Heart right ventricle (tissue), 16 donors: ENCODE results near the gene CAPZA1. TPM values are rescaled to one million over a fixed set of nuclear protein-coding genes. Genes with fewer than 3 reads are reported as not detected.

Experiments
- ATAC-seq, 8 donors: fragments of 200-7000 bp; cut with Tn5 transposase; one replicate each; pipeline ENCODE4 v1.9.1; 2020; ENCODE audit warnings: mild to moderate bottlenecking in 8 of 8, moderate library complexity in 8 of 8, moderate number of reproducible peaks in 1 of 8
- DNase-seq, 2 donors: peaks; one replicate each; pipeline ENCODE4 v3.0.0-alpha.2; 2020
- H3K27ac ChIP-seq, 10 donors: fragments of 200-600 bp; sonication (generic) in 2 of 10; one replicate each; pipeline versions ENCODE4 v1.5.0 to v1.8.0; 2020 to 2022; ENCODE audit warnings: mild to moderate bottlenecking in 3 of 10
- H3K27me3 ChIP-seq, 7 donors: fragments of 200-600 bp; one replicate each; pipeline ENCODE4 v1.8.0; 2021 to 2022; ENCODE audit warnings: mild to moderate bottlenecking in 2 of 7
- H3K36me3 ChIP-seq, 9 donors: fragments of 200-600 bp; sonication (generic) in 1 of 9; one replicate each; pipeline versions ENCODE4 v1.5.0 to v1.8.0; 2020 to 2022; ENCODE audit warnings: mild to moderate bottlenecking in 2 of 9
- H3K4me1 ChIP-seq, 9 donors: fragments of 200-600 bp; sonication (generic) in 1 of 9; one replicate each; pipeline versions ENCODE4 v1.5.0 to v1.8.0; 2020 to 2022; ENCODE audit warnings: mild to moderate bottlenecking in 4 of 9
- H3K4me3 ChIP-seq, 10 donors: fragments of 200-600 bp; sonication (generic) in 2 of 10; one replicate each; pipeline versions ENCODE4 v1.5.0 to v1.8.0; 2020 to 2022; ENCODE audit warnings: mild to moderate bottlenecking in 7 of 10, moderate library complexity in 2 of 10
- H3K9me3 ChIP-seq, 11 donors: fragments of 200-600 bp in 10 of 11; sonication (generic) in 2 of 11; one replicate each; pipeline versions ENCODE4 v1.5.0 to v1.8.0; 2013 to 2022; ENCODE audit warnings: mild to moderate bottlenecking in 2 of 11, control low read depth in 1 of 11, moderate library complexity in 1 of 11
- WGBS, 2 donors: extraction: QIAGEN DNeasy Blood & Tissue Kit; methylation state at CpG; one replicate each; pipeline ENCODE4 v1.1.7; 2013; ENCODE audit warnings: inconsistent platforms in 1 of 2; 5-methylcytosine and 5-hydroxymethylcytosine counted together
- intact Hi-C, 10 donors: fragments of 100-400 bp; cut with DNase I; formaldehyde crosslinking; loops; one replicate each; pipeline versions ENCODE4 v1.11.1 to v1.14.2; 2022
- polyA plus RNA-seq, 2 donors: library from polyadenylated mRNA; stranded (reverse); fragments of 200-250 nt; gene quantifications; one replicate each; pipeline ENCODE4 v1.2.3, GENCODE V29; 2013
- total RNA-seq, 10 donors: library from RNA; stranded (reverse); fragmentation: NEBNext Ultra II Directional in 3 of 10; extraction: Animal tissue kit (Norgen Biotek cat#: 25700) in 3 of 10; gene quantifications; one replicate each; pipeline versions ENCODE4 v1.2.1 to v1.2.4, GENCODE V29; 2021 to 2023
- TF ChIP-seq, protein P1 (sequence below), 9 donors: fragments of 200-600 bp; sonication (generic) in 2 of 9; IDR thresholded peaks; one replicate each; pipeline versions ENCODE4 v1.5.0 to v1.8.0; 2021 to 2022; ENCODE audit warnings: antibody characterized with exemption in 9 of 9, mild to moderate bottlenecking in 5 of 9, moderate library complexity in 1 of 9
- donor health status: Arrhythmogenic right ventricular cardiomyopathy.
- donor health status: ischemic (EF 13 %, LVEDD 7.1; RV severe dilation, severe dysfunction).
- donor health status: healthy with polysubstance abuse.
- donor health status: DM: no; HTN: yes; CAD: no.
- donor health status: DM: no; HTN: no; CAD: no.
- donor health status: ischemic (EF 25% LVEDD 6.9; RV normal size, moderate dysfunction).
- donor health status: ischemic (EF 25% LVEDD 5.7; RV mildly dilated, moderate dysfunction).
- donor health status: healthy.
- donor health status: DM: yes; HTN: yes; CAD: no.
- donor health status: Ischemic cardiomyopathy.
- donor health status: ischemic (EF 35%, LVEDD 5.7; RV mildly dilated, moderate dysfunction).
- donor health status: nonischemic (EF 11% LVEDD 7.7; RV severe dilation, severe dysfunction).
- donor health status: DM: yes; HTN: yes; CAD: no.
- donor health status: PGD.
- donor health status: ischemic (EF 29% LVEDD 5.4; RV normal size, mild dysfunction).
- donor health status: nonischemic (EF 23%, LVEDD 6.1; RV moderate dilation, normal function).

The CAPZA1 gene
- total and polyA plus RNA-seq, 12 donors: 19.5 to 58.3 (median 23.6) TPM

GRCh38 chr1:112687361-112687760 is 67.7 kb downstream of the CAPZA1 start:
- no peak for DNase-seq

DNA sequence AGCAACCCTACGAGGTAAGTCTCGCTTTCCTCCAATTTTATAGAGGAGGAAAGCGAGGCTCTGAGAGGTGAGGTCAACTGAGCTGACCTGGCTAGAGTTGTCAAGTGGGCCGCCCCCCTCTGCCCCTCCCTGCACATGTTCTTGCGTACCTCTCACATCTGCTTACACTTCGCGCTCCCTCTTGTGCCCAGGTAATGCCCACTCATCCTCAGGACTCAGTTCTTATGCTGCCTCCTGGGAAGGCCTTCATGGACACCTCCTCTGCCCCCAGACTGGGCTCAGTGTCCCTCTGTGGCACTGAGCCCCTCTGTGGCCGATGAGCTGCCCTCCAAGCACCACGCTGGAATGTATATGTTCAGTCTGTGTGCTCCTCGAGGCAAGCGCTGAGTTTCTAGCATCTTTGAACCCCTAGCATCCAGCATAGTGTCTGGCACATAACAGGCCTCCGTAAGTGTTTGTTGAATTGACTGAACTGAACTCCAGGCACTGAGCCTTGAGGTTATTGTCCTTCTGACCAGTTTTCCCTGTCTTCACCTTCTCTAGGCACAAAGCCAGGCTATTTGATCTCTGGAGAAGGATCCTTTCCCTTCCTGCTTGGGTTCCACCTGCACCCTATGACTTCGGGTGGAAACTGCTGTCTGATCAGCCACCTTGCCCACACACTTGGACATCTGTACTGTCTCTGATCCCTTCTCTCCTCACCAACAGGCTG is 68.3 kb downstream of the CAPZA1 start:
- TF ChIP-seq, protein P1, sequence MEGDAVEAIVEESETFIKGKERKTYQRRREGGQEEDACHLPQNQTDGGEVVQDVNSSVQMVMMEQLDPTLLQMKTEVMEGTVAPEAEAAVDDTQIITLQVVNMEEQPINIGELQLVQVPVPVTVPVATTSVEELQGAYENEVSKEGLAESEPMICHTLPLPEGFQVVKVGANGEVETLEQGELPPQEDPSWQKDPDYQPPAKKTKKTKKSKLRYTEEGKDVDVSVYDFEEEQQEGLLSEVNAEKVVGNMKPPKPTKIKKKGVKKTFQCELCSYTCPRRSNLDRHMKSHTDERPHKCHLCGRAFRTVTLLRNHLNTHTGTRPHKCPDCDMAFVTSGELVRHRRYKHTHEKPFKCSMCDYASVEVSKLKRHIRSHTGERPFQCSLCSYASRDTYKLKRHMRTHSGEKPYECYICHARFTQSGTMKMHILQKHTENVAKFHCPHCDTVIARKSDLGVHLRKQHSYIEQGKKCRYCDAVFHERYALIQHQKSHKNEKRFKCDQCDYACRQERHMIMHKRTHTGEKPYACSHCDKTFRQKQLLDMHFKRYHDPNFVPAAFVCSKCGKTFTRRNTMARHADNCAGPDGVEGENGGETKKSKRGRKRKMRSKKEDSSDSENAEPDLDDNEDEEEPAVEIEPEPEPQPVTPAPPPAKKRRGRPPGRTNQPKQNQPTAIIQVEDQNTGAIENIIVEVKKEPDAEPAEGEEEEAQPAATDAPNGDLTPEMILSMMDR (IDR thresholded peaks at IDR 0.05): no peak
- no peaks in the 10 kb centered on the region for H3K9me3 ChIP-seq
- peaks cover 0 to 25% (median 5%) of the 10 kb centered on the region in 9 donors for H3K4me1 ChIP-seq
- peak in 3 of 8 donors; percentile 5 to 27 (median 12) for ATAC-seq
- peaks cover 0 to 71% (median 17%) of the 10 kb centered on the region in 9 donors for H3K36me3 ChIP-seq
- no peak overlapping the region for H3K4me3 ChIP-seq
- intact Hi-C loops: no loop called here
- no peak for DNase-seq
- H3K27me3 ChIP-seq: no peaks in the 10 kb centered on the region
- 87% methylated on average over 13 of the region's 13 CpGs for WGBS, 2 donors
- H3K27ac ChIP-seq: peak overlapping the region in 8 of 10 donors; percentile 15 to 76 (median 40)

More at GRCh38 chr1:112687361-112687760, 67.7 kb downstream of the CAPZA1 start:
- Histone ChIP-seq H3K27me3 (no peaks in the 10 kb centered on the region), H3K9me3 (no peaks in the 10 kb centered on the region), H3K4me1 (peaks cover 0 to 25% (median 5%) of the 10 kb centered on the region in 9 donors), H3K36me3 (peaks cover 0 to 67% (median 11%) of the 10 kb centered on the region in 9 donors), H3K4me3 (no peak overlapping the region), H3K27ac (peak overlapping the region in 2 of 10 donors; percentile 29 to 65)
- WGBS, 2 donors: 77 to 81% methylated on average over 4 of the region's 4 CpGs
- peak in 1 of 8 donors; percentile 11 for ATAC-seq
- TF ChIP-seq, protein P1 (IDR thresholded peaks at IDR 0.05): no peak
- intact Hi-C loops: no loop called here

DNA sequence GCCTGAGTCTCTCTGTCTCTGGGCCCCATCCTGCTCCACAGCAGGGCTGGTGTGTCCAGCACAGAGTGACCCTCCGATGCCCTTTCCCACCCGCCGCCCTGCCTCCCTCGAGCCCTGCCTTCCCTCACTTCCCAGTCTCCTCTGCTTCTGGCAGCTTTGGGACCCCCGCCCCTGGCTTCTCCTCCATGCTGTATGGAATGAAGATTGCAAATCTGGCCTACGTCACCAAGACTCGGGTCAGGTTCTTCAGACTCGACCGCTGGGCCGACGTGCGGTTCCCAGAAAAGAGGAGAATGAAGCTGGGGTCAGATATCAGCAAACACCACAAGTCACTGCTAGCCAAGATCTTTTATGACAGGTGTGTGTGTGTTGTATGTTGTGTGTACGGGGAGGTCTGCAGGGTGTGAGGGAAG is 69.2 kb downstream of the CAPZA1 start:
- 65 to 66% methylated on average over 13 of the region's 13 CpGs for WGBS, 2 donors
- Histone ChIP-seq H3K9me3 (no peaks in the 10 kb centered on the region), H3K27ac (peak overlapping the region in 7 of 10 donors; percentile 15 to 76 (median 49)), H3K4me3 (no peak overlapping the region), H3K36me3 (peaks cover 0 to 77% (median 23%) of the 10 kb centered on the region in 9 donors), H3K27me3 (no peaks in the 10 kb centered on the region), H3K4me1 (peaks cover 0 to 25% (median 5%) of the 10 kb centered on the region in 9 donors)
- peak; percentile 55 to 78 (median 64) for ATAC-seq
- peak in 1 of 2 donors; percentile 59 for DNase-seq
- intact Hi-C loops: no loop called here
- TF ChIP-seq, protein P1 (IDR thresholded peaks at IDR 0.05): no peak

DNA sequence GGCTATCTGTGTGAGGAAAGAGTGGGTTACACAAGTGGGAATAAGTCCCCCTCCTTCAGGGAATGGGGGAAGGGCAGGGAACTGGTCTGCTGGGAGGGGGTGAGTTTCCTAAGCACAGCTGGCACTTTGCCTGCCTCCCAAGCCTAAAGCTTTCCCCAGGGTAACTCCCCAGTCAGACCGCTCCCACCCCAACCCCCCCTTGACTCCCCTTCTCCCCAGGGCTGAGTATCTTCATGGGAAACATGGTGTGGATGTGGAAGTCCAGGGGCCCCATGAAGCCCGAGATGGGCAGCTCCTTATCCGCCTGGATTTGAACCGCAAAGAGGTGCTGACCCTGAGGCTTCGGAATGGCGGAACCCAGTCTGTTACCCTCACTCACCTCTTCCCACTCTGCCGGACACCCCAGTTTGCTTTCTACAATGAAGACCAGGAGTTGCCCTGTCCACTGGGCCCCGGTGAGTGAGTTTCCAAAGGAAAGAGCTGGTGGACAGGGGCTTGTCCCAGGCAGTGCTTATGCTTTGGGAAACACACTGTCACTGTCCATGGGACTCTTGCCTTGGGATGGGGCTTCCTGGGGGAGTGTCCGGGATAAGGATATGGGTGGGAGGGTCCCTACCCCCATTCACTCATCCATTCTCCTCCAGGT is 69.7 kb downstream of the CAPZA1 start:
- 79 to 83% methylated on average over 9 of the region's 9 CpGs for WGBS, 2 donors
- no peaks in the 10 kb centered on the region for H3K27me3 ChIP-seq
- intact Hi-C loops: no loop called here
- TF ChIP-seq, protein P1 (IDR thresholded peaks at IDR 0.05): no peak
- H3K27ac ChIP-seq: peak overlapping the region in 6 of 10 donors; percentile 19 to 76 (median 39)
- DNase-seq: no peak
- no peak overlapping the region for H3K4me3 ChIP-seq
- peaks cover 0 to 82% (median 27%) of the 10 kb centered on the region in 9 donors for H3K36me3 ChIP-seq
- peaks cover 0 to 25% (median 5%) of the 10 kb centered on the region in 9 donors for H3K4me1 ChIP-seq
- peak in 6 of 8 donors; percentile 20 to 36 (median 27) for ATAC-seq
- no peaks in the 10 kb centered on the region for H3K9me3 ChIP-seq
